DND-41 (cell line): ENCODE results near the gene LHX2.

Source experiments
- ATAC-seq: fragments of 200-7000 bp; cut with Tn5 transposase; 3 replicates; pipeline ENCODE4 v1.9.1; 2021; ENCODE audit warnings: low read depth; ENCODE audit not compliant: insufficient read depth
- DNase-seq: peaks from one replicate; pipeline ENCODE4 v3.0.0-alpha.2; 2020
- H2AFZ ChIP-seq: 2 replicates; pipeline ENCODE4 v1.6.0; 2012; ENCODE audit warnings: low read depth, low read length
- H3K27ac ChIP-seq: 2 replicates; pipeline ENCODE4 v1.5.1; 2012; ENCODE audit warnings: low read length, inconsistent platforms
- H3K27me3 ChIP-seq: fragments of 200-600 bp; sonication (generic); 2 replicates; pipeline ENCODE4 v1.6.0; 2012; ENCODE audit warnings: low read length, mild to moderate bottlenecking, inconsistent platforms; ENCODE audit not compliant: insufficient read depth, poor library complexity
- H3K36me3 ChIP-seq: 2 replicates; pipeline ENCODE4 v1.5.1; 2012; ENCODE audit warnings: low read length, inconsistent platforms; ENCODE audit not compliant: insufficient read depth
- H3K4me1 ChIP-seq: 2 replicates; pipeline ENCODE4 v1.5.1; 2012; ENCODE audit warnings: mild to moderate bottlenecking, low read length; ENCODE audit not compliant: insufficient read depth
- H3K4me2 ChIP-seq: 2 replicates; pipeline ENCODE4 v1.6.0; 2012; ENCODE audit warnings: mild to moderate bottlenecking, moderate library complexity, low read length, inconsistent platforms; ENCODE audit not compliant: insufficient read depth
- H3K4me3 ChIP-seq, 2 experiments: fragments of 200-600 bp in 1 of 2; shearing (Covaris generic) in 1 of 2; 2 replicates each; pipeline ENCODE4 v1.5.1; 2012 to 2016; ENCODE audit warnings: inconsistent platforms in 2 of 2, low read length in 2 of 2, mild to moderate bottlenecking in 2 of 2, low read depth in 1 of 2, moderate library complexity in 1 of 2
- H3K79me2 ChIP-seq: 2 replicates; pipeline ENCODE4 v1.6.0; 2012; ENCODE audit warnings: low read length, inconsistent platforms; ENCODE audit not compliant: insufficient read depth
- H3K9ac ChIP-seq: 2 replicates; pipeline ENCODE4 v1.6.0; 2012; ENCODE audit warnings: low read depth, mild to moderate bottlenecking, inconsistent platforms, low read length, moderate library complexity
- H3K9me3 ChIP-seq: 2 replicates; pipeline ENCODE4 v1.5.1; 2012; ENCODE audit warnings: low read length, moderate library complexity, mild to moderate bottlenecking, inconsistent platforms; ENCODE audit not compliant: insufficient read depth, severe bottlenecking
- H4K20me1 ChIP-seq: 2 replicates; pipeline ENCODE4 v1.6.0; 2012; ENCODE audit warnings: low read length; ENCODE audit not compliant: insufficient read depth
- CTCF ChIP-seq: IDR thresholded peaks from 2 replicates; pipeline ENCODE4 v1.5.1; 2012; ENCODE audit warnings: borderline replicate concordance, low read length, moderate library complexity, mild to moderate bottlenecking; ENCODE audit not compliant: poor library complexity, severe bottlenecking; ENCODE audit errors: extremely low read depth
- EZH2 ChIP-seq: IDR thresholded peaks from 3 replicates; pipeline ENCODE4 v1.6.1; 2012; ENCODE audit warnings: borderline replicate concordance, low read depth, mild to moderate bottlenecking, moderate library complexity, low read length, inconsistent platforms; ENCODE audit not compliant: severe bottlenecking

The LHX2 gene

GRCh38 chr9:124035001-124035650, 23.6 kb downstream of the LHX2 start:
- ATAC-seq (no peak), DNase-seq (no peak)
- H3K79me2 ChIP-seq = no peaks in the 10 kb centered on the region
- no peak for TF ChIP-seq CTCF
- TF ChIP-seq EZH2 = no peak
- H3K9ac ChIP-seq = no peak overlapping the region
- H3K4me1 ChIP-seq = no peaks in the 10 kb centered on the region
- no peak overlapping the region for H3K4me2 ChIP-seq
- H3K9me3 ChIP-seq = no peaks in the 10 kb centered on the region
- H3K27me3 ChIP-seq = no peaks in the 10 kb centered on the region
- no peak overlapping the region for H3K27ac ChIP-seq
- no peak overlapping the region for H2AFZ ChIP-seq
- no peaks in the 10 kb centered on the region for H3K36me3 ChIP-seq
- H3K4me3 ChIP-seq = no peak overlapping the region
- H4K20me1 ChIP-seq = no peaks in the 10 kb centered on the region

- no peak for DNase-seq
These were observed 25.0 kb downstream of the LHX2 start for GRCh38 chr9:124036578-124036977.

GRCh38 chr9:124037790-124038189, 26.2 kb downstream of the LHX2 start:
- Histone ChIP-seq H3K4me2 (no peak overlapping the region), H3K9ac (no peak overlapping the region), H4K20me1 (no peaks in the 10 kb centered on the region), H3K79me2 (no peaks in the 10 kb centered on the region), H3K36me3 (no peaks in the 10 kb centered on the region), H3K4me1 (no peaks in the 10 kb centered on the region), H3K27me3 (no peaks in the 10 kb centered on the region), H3K9me3 (no peaks in the 10 kb centered on the region), H3K27ac (no peak overlapping the region), H3K4me3 (no peak overlapping the region), H2AFZ (no peak overlapping the region)
- no peak for DNase-seq
- no peak for ATAC-seq
- TF ChIP-seq EZH2 = no peak

More at GRCh38 chr9:124036578-124036977, 25.0 kb downstream of the LHX2 start:
- no peak overlapping the region for H3K27ac ChIP-seq
- H3K4me3 ChIP-seq = no peak overlapping the region
- H3K27me3 ChIP-seq = no peaks in the 10 kb centered on the region
- no peaks in the 10 kb centered on the region for H3K36me3 ChIP-seq
- H3K9ac ChIP-seq = no peak overlapping the region
- H3K79me2 ChIP-seq = no peaks in the 10 kb centered on the region
- ATAC-seq = no peak
- H3K9me3 ChIP-seq = no peaks in the 10 kb centered on the region
- H2AFZ ChIP-seq = no peak overlapping the region
- no peak for TF ChIP-seq EZH2
- no peak for TF ChIP-seq CTCF
- H3K4me1 ChIP-seq = no peaks in the 10 kb centered on the region
- no peak overlapping the region for H3K4me2 ChIP-seq
- no peaks in the 10 kb centered on the region for H4K20me1 ChIP-seq

DNA sequence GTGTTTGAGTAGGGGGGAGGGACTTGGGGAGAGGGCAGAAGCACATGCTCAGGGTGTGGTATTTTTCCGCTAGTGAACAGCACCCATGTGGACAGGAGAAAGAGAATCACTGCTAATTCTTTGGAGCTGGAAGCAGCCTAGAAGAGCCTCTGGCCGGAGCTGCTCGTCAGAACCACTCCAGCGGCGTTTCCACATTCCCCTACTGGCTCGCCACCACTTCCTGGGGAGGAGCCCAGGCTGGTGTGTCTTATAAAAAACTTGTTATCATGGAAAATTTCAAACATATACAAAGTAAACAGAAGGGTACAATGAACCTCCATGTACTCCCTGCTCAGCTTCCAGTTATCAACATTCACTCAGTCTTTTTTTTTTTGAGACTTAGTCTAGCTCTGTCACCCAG, 26.7 kb downstream of the LHX2 start:
- Histone ChIP-seq H3K79me2 (no peaks in the 10 kb centered on the region), H2AFZ (no peak overlapping the region), H3K36me3 (no peaks in the 10 kb centered on the region), H3K4me1 (no peaks in the 10 kb centered on the region), H3K9ac (no peak overlapping the region), H3K27ac (no peak overlapping the region), H3K27me3 (no peaks in the 10 kb centered on the region), H3K9me3 (no peaks in the 10 kb centered on the region), H4K20me1 (no peaks in the 10 kb centered on the region), H3K4me2 (no peak overlapping the region), H3K4me3 (no peak overlapping the region)
- no peak for TF ChIP-seq EZH2
- TF ChIP-seq CTCF = no peak
- ATAC-seq (no peak), DNase-seq (no peak)
